Medulla oblongata (tissue), 1 donor: Measurements from ENCODE around the gene UBR1.
"Not testable (repeated sequence)": the region's sequence is repeated elsewhere in the genome, so short reads cannot be mapped to it uniquely, and the experiment has no call there.

Experiments
- DNase-seq: peaks from one replicate; pipeline ENCODE4 v3.0.0-alpha.2; 2015; ENCODE audit errors: extremely low spot score

Gene UBR1

GRCh38 chr15:43056696-43057095, 49.1 kb downstream of the UBR1 start:
- DNase-seq, result no peak

DNA sequence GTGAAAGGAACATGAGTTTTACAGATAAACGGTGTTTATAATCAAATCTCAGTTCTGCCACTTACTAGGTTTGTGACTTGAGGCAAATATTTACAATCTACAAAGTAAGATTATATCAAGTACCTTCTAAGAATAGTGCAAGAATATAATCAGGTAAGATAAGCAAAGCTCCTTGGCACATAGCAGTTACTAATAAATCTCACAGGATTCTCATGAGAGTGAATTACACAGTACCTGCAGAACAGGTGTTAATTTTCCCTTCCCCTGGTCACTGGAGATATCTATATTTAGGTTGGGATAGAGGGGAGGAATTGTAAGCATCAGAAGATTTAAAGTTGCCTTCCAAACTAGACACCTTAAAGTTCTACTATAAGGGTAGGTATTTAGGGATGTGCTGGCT, 53.0 kb downstream of the UBR1 start:
- DNase-seq, result no peak

DNA sequence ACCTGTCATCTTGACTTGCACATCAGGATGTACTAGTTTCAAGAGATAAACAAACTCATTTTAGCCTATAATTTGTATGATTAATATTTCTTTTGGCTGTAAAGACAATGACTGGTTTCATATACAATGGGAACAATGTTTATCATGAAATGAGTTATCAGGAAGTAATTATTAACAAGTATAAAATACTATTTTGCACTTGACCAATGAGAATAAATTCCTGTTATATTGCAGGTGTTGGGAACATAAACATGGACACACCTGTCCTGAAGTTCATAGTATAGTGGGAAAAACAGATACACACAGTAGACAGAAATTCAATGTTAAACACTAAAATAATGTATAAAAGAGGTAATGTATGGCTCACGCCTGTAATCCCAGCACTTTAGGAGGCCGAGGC, 56.9 kb downstream of the UBR1 start:
- DNase-seq, result no peak

DNA sequence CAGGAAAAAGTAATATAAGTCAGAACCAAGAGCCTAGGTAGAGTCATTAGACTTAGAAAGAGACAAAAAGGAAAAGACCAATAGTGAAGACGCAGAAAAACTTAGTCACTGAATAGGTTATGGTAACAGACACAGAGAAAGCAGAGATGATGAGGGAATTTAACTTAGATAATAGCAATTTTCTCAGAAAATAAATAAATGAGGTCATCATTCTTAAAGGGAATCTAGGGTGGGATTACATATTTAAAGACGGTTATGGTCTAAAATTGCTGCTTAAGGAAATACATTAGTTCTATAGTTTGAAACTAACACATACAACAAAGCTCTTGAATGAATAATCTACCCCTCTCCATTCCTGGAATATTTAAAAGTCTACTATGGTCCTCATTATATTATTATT, 59.4 kb downstream of the UBR1 start:
- no peak for DNase-seq

- no peak for DNase-seq
Measured at GRCh38 chr15:43042885-43043284, 63.0 kb downstream of the UBR1 start.

DNA sequence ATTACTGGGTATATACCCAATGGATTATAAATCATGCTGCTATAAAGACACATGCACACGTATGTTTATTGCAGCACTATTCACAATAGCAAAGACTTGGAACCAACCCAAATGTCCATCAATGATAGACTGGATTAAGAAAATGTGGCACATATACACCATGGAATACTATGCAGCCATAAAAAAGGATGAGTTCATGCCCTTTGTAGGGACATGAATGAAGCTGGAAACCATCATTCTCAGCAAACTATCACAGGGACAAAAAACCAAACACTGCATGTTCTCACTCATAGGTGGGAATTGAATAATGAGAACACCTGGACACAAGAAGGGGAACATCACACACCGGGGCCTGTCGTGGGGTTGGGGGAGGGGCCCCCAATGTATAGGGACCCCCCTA, 64.8 kb downstream of the UBR1 start:
- not testable (repeated sequence) for DNase-seq

- not testable (repeated sequence) for DNase-seq
Measured at GRCh38 chr15:43035240-43035639, 70.6 kb downstream of the UBR1 start.

GRCh38 chr15:43029476-43029875, 76.4 kb downstream of the UBR1 start:
- no peak for DNase-seq

- no peak for DNase-seq
Measured at GRCh38 chr15:43025150-43025549, 80.7 kb downstream of the UBR1 start.

GRCh38 chr15:43014671-43015070, 91.2 kb downstream of the UBR1 start:
- not testable (repeated sequence) for DNase-seq

DNA sequence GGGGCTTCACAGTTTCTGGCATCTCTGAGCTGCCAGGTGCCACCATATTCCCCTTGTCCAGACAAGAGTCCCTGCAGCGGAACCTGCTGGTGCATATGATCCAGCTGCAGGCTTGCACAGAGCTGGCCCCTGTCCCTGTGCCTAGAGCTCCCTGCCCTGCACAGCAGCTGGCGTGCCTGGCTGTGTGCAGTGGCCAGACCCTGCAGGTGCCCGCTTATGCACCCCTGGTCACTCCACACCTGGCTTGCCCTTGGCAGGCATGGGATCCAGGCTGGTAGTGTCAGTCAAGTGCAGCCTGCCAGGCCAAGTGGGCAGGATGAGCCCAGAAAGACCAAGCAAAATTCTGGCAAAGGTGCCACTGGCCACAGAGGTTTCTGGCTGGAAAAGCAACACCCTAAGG, 96.6 kb downstream of the UBR1 start:
- DNase-seq, result no peak

DNA sequence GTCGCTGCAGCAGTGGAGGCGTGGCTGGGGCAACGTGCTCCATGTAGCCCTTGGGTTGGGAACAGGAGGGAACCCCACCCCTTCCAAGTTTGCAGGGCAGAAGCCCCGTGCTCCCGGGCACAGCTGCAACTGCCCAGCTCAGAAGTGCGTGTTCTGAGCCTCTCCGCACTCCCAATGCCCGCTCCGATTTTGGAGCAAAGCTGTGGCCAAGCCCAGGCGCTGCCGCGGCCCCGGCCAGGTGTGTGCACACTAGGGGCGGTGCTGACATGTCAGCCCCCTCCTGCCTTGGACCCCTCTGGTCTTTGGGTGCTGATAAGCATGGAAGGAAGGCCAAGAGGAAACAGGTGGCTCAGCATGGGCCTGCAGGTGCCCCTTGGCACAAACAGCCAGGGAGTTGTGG, 97.7 kb downstream of the UBR1 start:
- DNase-seq, result no peak

DNA sequence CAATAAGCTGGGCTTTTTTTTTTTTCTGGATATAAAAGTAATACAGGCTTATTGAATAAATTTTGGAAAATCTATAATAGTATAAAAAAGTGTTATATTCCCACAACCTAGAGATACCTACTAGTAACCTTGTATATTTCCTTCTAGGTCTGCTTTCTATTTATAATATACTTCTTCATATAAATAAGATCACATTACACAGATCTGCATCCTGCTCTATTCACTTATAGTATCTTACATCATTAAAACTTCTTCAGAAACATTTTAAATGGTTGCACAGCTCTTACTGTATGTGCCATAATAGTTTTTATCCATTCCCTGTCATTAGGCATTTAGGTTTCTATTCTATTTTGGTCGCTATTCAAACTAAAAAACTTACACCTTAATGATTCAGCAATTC, 98.3 kb downstream of the UBR1 start:
- no peak for DNase-seq

GRCh38 chr15:43006991-43007390, 98.8 kb downstream of the UBR1 start:
- no peak for DNase-seq

GRCh38 chr15:43004886-43005595, 100.8 kb downstream of the UBR1 start:
- not testable (repeated sequence) for DNase-seq

DNA sequence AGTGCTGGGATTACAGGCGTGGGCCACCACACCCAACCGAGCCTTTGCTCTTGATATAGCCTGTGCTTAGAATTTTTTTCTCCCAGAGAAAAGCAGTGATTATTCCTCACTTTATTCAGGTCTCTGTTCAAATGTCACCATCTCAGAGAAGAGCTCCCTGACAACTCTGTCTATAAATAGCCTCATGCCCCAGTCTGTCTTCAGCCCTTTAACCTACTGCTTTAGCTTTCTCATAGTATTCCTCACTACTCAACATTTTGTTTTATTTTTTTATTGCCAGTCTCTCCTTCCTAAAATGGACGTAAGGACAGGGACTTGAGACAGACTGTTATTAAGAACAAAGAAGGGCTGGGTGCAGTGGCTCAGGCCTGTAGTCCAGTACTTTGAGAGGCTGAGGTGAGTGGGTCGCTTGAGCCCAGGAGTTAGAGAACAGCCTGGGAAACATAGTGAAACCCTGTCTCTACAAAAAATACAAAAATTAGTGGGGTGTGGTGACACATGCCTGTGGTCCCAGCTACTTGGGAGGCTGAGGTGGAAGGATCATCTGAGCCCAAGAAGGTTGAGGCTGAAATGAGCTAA, 106.5 kb downstream of the UBR1 start:
- DNase-seq, result no peak

DNA sequence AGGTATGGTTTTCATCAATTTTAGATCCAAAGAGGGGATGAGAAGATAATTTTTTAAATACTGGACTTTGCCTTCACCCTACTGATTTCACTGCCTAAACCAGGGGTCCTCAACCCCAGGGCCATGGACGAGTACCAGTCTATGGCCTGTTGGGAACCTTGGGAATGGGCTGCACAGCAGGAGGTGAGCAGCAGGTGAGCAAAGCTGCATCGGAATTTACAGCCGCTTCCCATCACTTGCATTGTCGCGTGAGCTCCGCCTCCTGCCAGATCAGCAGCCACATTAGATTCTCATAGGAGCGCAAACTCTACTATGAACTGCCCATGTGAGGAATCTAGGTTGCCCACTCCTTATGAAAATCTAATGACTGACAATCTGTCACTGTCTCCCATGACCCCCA, 109.0 kb downstream of the UBR1 start:
- DNase-seq, result no peak

DNA sequence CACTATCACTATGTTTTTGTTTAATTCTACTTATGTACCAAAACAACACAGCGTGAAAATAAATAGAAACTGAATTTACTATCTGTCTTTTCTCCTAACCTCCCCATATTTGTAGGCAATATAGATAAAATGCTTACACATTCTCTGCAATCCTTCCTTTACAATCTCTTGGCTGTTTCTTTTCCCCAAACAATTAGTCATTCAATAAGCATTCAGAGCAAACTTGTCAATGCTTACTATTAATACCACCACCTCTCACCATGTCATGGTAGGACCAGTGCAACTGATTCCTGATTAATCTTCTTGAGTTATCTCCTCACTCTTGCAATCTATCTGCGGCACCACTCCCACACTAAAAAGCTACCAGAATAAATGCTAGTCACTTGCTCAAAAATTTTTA, 111.3 kb downstream of the UBR1 start:
- no peak for DNase-seq

DNA sequence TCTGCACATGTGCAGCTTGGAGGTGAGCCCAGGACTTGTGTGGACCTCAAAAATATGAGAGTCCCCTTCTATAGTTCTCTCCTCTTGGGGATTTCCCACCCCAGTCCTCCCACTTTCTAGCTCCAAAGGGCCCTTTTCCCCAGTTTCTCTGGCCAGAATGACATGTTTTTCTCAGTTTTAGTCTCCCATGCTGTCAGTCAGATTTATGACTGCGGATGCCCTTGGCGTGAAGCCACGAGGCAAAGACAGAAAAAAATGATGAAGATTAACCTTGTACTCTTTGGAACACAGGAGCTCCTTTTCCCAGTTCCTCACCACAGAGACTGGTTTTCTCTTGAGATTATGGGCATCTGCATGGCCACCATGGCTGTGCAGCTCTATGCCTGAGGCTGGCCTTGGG, 113.2 kb downstream of the UBR1 start:
- DNase-seq, result no peak

- DNase-seq, result no peak
Measured at GRCh38 chr15:42986693-42987342, 119.0 kb downstream of the UBR1 start.

GRCh38 chr15:42984493-42985034, 121.3 kb downstream of the UBR1 start:
- no peak for DNase-seq

DNA sequence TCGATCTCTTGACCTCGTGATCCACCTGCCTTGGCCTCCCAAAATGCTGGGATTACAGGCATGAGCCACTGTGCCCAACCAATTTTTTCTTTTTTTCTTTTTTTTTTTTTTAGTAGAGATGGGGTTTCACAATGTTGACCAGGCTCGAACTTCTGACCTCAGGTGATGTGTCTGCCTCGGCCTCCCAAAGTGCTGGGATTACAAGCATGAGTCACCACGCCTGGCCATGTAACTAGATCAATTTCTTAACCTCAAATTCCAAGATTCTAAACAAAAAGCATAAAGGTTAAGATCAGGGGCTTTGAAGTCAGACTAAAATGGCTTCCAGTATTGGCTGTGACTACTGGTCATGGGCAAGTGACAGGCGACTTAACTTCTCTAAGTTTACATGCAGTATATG, 126.7 kb downstream of the UBR1 start:
- DNase-seq, result not testable (repeated sequence)
